H9 (cell line): ENCODE measurements around the gene VLDLR. TPM values are rescaled to one million over a fixed set of nuclear protein-coding genes. Genes with fewer than 3 reads are reported as not detected.

Experiments used
- DNase-seq: peaks from one replicate; pipeline ENCODE4 v3.0.0-alpha.2; 2017
- H2AFZ ChIP-seq: one replicate; pipeline ENCODE4 v1.6.1; 2013; ENCODE audit warnings: mild to moderate bottlenecking, low read length, control low read depth, moderate library complexity
- H2AK5ac ChIP-seq: 2 replicates; pipeline ENCODE4 v1.6.1; 2013; ENCODE audit warnings: low read length, control low read depth, mixed read lengths; ENCODE audit not compliant: insufficient read length
- H2BK120ac ChIP-seq: one replicate; pipeline ENCODE4 v1.6.1; 2013; ENCODE audit warnings: low read depth, mild to moderate bottlenecking, low read length, control low read depth, inconsistent platforms; ENCODE audit not compliant: poor library complexity, severe bottlenecking
- H2BK12ac ChIP-seq: 2 replicates; pipeline ENCODE4 v1.6.1; 2013; ENCODE audit warnings: low read length, control low read depth, mixed read lengths, low read depth; ENCODE audit not compliant: insufficient read length
- H2BK15ac ChIP-seq: 2 replicates; pipeline ENCODE4 v1.6.1; 2013; ENCODE audit warnings: low read depth, low read length, control low read depth
- H2BK20ac ChIP-seq: one replicate; pipeline ENCODE4 v1.6.1; 2013; ENCODE audit warnings: low read depth, mild to moderate bottlenecking, low read length, control low read depth, inconsistent platforms; ENCODE audit not compliant: poor library complexity, severe bottlenecking
- H2BK5ac ChIP-seq: 2 replicates; pipeline ENCODE4 v1.6.1; 2013; ENCODE audit warnings: low read length, control low read depth, mixed read lengths; ENCODE audit not compliant: insufficient read length
- H3K14ac ChIP-seq: 2 replicates; pipeline ENCODE4 v1.6.1; 2013; ENCODE audit warnings: low read length, control low read depth; ENCODE audit not compliant: insufficient read depth
- H3K18ac ChIP-seq: 2 replicates; pipeline ENCODE4 v1.6.1; 2013; ENCODE audit warnings: low read depth, mild to moderate bottlenecking, mixed read lengths, low read length, control low read depth; ENCODE audit not compliant: insufficient read length
- H3K23ac ChIP-seq: 2 replicates; pipeline ENCODE4 v1.6.1; 2013; ENCODE audit warnings: low read length, control low read depth, mixed read lengths, low read depth; ENCODE audit not compliant: insufficient read length
- H3K23me2 ChIP-seq: 2 replicates; pipeline ENCODE4 v1.6.1; 2013; ENCODE audit warnings: low read depth, mild to moderate bottlenecking, mixed read lengths, low read length, control low read depth; ENCODE audit not compliant: insufficient read length, poor library complexity, severe bottlenecking
- H3K27ac ChIP-seq: 2 replicates; pipeline ENCODE4 v1.5.1; 2013; ENCODE audit warnings: low read length, control low read depth, mixed read lengths, low read depth; ENCODE audit not compliant: insufficient read length
- H3K27me3 ChIP-seq: 2 replicates; pipeline ENCODE4 v1.6.1; 2013; ENCODE audit warnings: low read length, control low read depth, inconsistent platforms; ENCODE audit not compliant: insufficient read depth
- H3K4ac ChIP-seq: 2 replicates; pipeline ENCODE4 v1.6.1; 2013; ENCODE audit warnings: low read depth, mild to moderate bottlenecking, control low read depth, inconsistent platforms, low read length, moderate library complexity
- H3K4me1 ChIP-seq: 2 replicates; pipeline ENCODE4 v1.6.1; 2013; ENCODE audit warnings: low read length, control low read depth, inconsistent platforms; ENCODE audit not compliant: insufficient read depth
- H3K4me2 ChIP-seq: 2 replicates; pipeline ENCODE4 v1.6.1; 2013; ENCODE audit warnings: low read length, control low read depth, mixed read lengths; ENCODE audit not compliant: insufficient read length, insufficient read depth
- H3K56ac ChIP-seq: 2 replicates; pipeline ENCODE4 v1.6.1; 2013; ENCODE audit warnings: low read depth, mild to moderate bottlenecking, mixed read lengths, low read length, control low read depth; ENCODE audit not compliant: insufficient read length
- H3K79me1 ChIP-seq: 2 replicates; pipeline ENCODE4 v1.6.1; 2013; ENCODE audit warnings: low read depth, mild to moderate bottlenecking, moderate library complexity, low read length, control low read depth, inconsistent platforms; ENCODE audit not compliant: insufficient read depth, poor library complexity, severe bottlenecking
- H3K79me2 ChIP-seq: 2 replicates; pipeline ENCODE4 v1.6.1; 2013; ENCODE audit warnings: low read length, control low read depth, inconsistent platforms; ENCODE audit not compliant: insufficient read depth
- H3K9ac ChIP-seq: 2 replicates; pipeline ENCODE4 v1.6.1; 2013; ENCODE audit warnings: low read length, control low read depth, mixed read lengths; ENCODE audit not compliant: insufficient read length; ENCODE audit errors: extremely low read depth
- H3K9me3 ChIP-seq: one replicate; pipeline ENCODE4 v1.6.1; 2013; ENCODE audit warnings: low read depth, low read length, inconsistent platforms; ENCODE audit not compliant: control insufficient read depth
- H3T11ph ChIP-seq: one replicate; pipeline ENCODE4 v1.6.1; 2013; ENCODE audit warnings: mild to moderate bottlenecking, low read length, control low read depth, inconsistent platforms
- H4K20me1 ChIP-seq: one replicate; pipeline ENCODE4 v1.6.1; 2013; ENCODE audit not compliant: control insufficient read depth, insufficient read length, insufficient read depth
- H4K5ac ChIP-seq: 2 replicates; pipeline ENCODE4 v1.6.1; 2013; ENCODE audit warnings: low read depth, mild to moderate bottlenecking, mixed read lengths, low read length, control low read depth; ENCODE audit not compliant: insufficient read length
- H4K8ac ChIP-seq: replicated peaks from 2 replicates; pipeline ENCODE4 v1.6.1; 2013; ENCODE audit warnings: low read length, control low read depth, mixed read lengths, low read depth; ENCODE audit not compliant: insufficient read length
- H4K91ac ChIP-seq: 2 replicates; pipeline ENCODE4 v1.6.1; 2013; ENCODE audit warnings: low read depth, mild to moderate bottlenecking, moderate library complexity, mixed read lengths, low read length, control low read depth; ENCODE audit not compliant: insufficient read length
- H3K27ac Mint-ChIP-seq, 3 experiments: 2 replicates in 2 of 3; 3 replicates in 1 of 3; pipeline ENCODE4 v1.8.0; 2020 to 2021; ENCODE audit warnings: mixed read lengths in 3 of 3, mild to moderate bottlenecking in 1 of 3, moderate library complexity in 1 of 3
- H3K27me3 Mint-ChIP-seq: 2 replicates; pipeline ENCODE4 v1.8.0; 2021; ENCODE audit warnings: low read depth, mild to moderate bottlenecking, moderate library complexity, mixed read lengths
- H3K36me3 Mint-ChIP-seq, 3 experiments: 2 replicates in 2 of 3; 3 replicates in 1 of 3; pipeline ENCODE4 v1.8.0; 2020 to 2021; ENCODE audit warnings: low read depth in 3 of 3, mixed read lengths in 3 of 3; ENCODE audit not compliant: insufficient read depth in 1 of 3
- H3K4me1 Mint-ChIP-seq, 2 experiments: 2 replicates each; pipeline ENCODE4 v1.8.0; 2020; ENCODE audit warnings: mixed read lengths in 2 of 2
- H3K4me3 Mint-ChIP-seq, 2 experiments: 2 replicates in 1 of 2; 3 replicates in 1 of 2; pipeline ENCODE4 v1.8.0; 2020 to 2021; ENCODE audit warnings: mild to moderate bottlenecking in 2 of 2, mixed read lengths in 2 of 2, moderate library complexity in 1 of 2
- H3K9me3 Mint-ChIP-seq, 2 experiments: 2 replicates in 1 of 2; 3 replicates in 1 of 2; pipeline ENCODE4 v1.8.0; 2020; ENCODE audit warnings: mild to moderate bottlenecking in 2 of 2, mixed read lengths in 2 of 2, moderate library complexity in 1 of 2
- WGBS: extraction: QIAGEN DNeasy Blood & Tissue Kit; methylation state at CpG from one replicate; pipeline ENCODE4 v1.1.7; 2013; ENCODE audit warnings: missing lambda C conversion rate, low lambda C conversion rate, mixed read lengths; ENCODE audit not compliant: insufficient read length; ENCODE audit errors: extremely low coverage; 5-methylcytosine and 5-hydroxymethylcytosine counted together
- total RNA-seq: library from RNA; stranded (reverse); gene quantifications from 2 replicates; pipeline ENCODE4 v1.2.1, GENCODE V29; 2021
- TF ChIP-seq, protein P1 (sequence below): fragments of 200-600 bp; sonication (generic); conservative IDR thresholded peaks from 3 replicates; pipeline ENCODE4 v1.8.0; 2021; ENCODE audit warnings: antibody characterized with exemption, mild to moderate bottlenecking

The VLDLR gene
- total RNA-seq, 1 experiment from 2014 or later: 19.1 TPM

DNA sequence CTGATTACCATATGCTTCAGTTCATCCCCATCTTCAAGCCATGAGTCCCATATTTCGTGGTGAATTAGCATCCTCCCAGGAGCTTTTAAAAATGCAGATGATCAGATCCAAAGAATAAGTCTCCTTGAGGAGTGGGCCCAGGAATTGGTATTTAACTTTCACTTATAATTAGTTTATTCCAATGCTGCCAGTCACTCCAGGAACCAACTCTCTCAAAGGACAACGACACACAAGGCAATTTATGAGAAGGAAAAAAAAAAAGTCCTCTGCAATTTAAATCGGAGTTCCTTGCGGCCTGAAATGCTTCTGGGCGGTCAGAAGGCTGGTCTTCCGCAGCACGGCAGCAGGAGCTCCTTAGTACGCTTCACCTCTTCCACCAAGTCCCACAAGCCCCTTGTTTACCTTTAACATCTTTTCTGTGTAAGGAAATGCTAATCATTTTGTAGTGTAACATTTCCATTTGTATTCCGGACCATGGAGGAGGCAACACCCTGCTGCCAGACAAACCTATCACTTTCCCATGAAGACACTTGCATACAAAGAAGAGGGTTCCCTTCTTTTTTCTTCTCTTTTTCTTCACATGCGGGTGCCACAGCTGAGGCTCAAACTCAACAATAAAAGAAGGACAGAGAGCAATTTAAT is 79.4 kb downstream of the VLDLR start:
- H3K79me2 ChIP-seq: no peaks in the 10 kb centered on the region; the same call in 1 of the 2 replicates
- Mint-ChIP-seq H3K27ac (peak overlapping the region; percentile 63 to 98 (median 95)), H3K27me3 (no peaks in the 10 kb centered on the region), H3K36me3 (0 out of 7 replicates have a peak, but pooled peaks cover 0 to 5% (median 0%) of the 10 kb centered on the region in 3 experiments), H3K4me1 (peaks cover 41 to 48% of the 10 kb centered on the region in 2 experiments), H3K4me3 (peak overlapping the region; percentile 40 to 60; a peak in 4 of 5 replicates), H3K9me3 (no peaks in the 10 kb centered on the region; a peak in 1 of 5 replicates)
- no peak overlapping the region for H2AFZ ChIP-seq
- no peaks in the 10 kb centered on the region for H4K20me1 ChIP-seq
- H3T11ph ChIP-seq: no peak overlapping the region
- no peaks in the 10 kb centered on the region for H3K79me1 ChIP-seq
- no peak overlapping the region for H3K14ac ChIP-seq
- no peak overlapping the region for H2BK15ac ChIP-seq
- no CpG with 5 or more reads among the region's 10 CpGs for WGBS
- H3K4ac ChIP-seq: no peak overlapping the region
- H2BK20ac ChIP-seq: no peak overlapping the region
- H3K56ac ChIP-seq: no peak overlapping the region
- H3K9me3 ChIP-seq: no peaks in the 10 kb centered on the region
- no peak overlapping the region for H4K5ac ChIP-seq
- H2BK12ac ChIP-seq: no peak overlapping the region
- DNase-seq: no peak
- no peak overlapping the region for H3K18ac ChIP-seq
- peak overlapping the region; percentile 30 for H3K4me2 ChIP-seq
- H3K23me2 ChIP-seq: no peaks in the 10 kb centered on the region
- H3K4me1 ChIP-seq: peaks cover 4% of the 10 kb centered on the region; the same call in 1 of the 2 replicates
- no peak overlapping the region for H4K8ac ChIP-seq
- no peak overlapping the region for H3K9ac ChIP-seq
- H4K91ac ChIP-seq: no peak overlapping the region
- no peak overlapping the region for H2BK5ac ChIP-seq
- no peak overlapping the region for H2AK5ac ChIP-seq
- no peaks in the 10 kb centered on the region for H3K27me3 ChIP-seq
- no peak overlapping the region for H2BK120ac ChIP-seq
- H3K23ac ChIP-seq: no peak overlapping the region
- TF ChIP-seq, protein P1, sequence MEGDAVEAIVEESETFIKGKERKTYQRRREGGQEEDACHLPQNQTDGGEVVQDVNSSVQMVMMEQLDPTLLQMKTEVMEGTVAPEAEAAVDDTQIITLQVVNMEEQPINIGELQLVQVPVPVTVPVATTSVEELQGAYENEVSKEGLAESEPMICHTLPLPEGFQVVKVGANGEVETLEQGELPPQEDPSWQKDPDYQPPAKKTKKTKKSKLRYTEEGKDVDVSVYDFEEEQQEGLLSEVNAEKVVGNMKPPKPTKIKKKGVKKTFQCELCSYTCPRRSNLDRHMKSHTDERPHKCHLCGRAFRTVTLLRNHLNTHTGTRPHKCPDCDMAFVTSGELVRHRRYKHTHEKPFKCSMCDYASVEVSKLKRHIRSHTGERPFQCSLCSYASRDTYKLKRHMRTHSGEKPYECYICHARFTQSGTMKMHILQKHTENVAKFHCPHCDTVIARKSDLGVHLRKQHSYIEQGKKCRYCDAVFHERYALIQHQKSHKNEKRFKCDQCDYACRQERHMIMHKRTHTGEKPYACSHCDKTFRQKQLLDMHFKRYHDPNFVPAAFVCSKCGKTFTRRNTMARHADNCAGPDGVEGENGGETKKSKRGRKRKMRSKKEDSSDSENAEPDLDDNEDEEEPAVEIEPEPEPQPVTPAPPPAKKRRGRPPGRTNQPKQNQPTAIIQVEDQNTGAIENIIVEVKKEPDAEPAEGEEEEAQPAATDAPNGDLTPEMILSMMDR: no peak
- H3K27ac ChIP-seq: peak overlapping the region; percentile 34
